Muscle of leg (tissue), 11 donors: ENCODE results near the gene KIFC3. TPM values are rescaled to one million over a fixed set of nuclear protein-coding genes. Genes with fewer than 3 reads are reported as not detected.
A peak's percentile ranks its signal among the peaks of the same experiment; 100 is the strongest.
"Not testable (repeated sequence)": the region's sequence is repeated elsewhere in the genome, so short reads cannot be mapped to it uniquely, and the experiment has no call there.

ENCODE experiments used
- DNase-seq: peaks from one replicate; pipeline ENCODE4 v3.0.0; 2013
- H3K27ac ChIP-seq: one replicate; pipeline ENCODE4 v1.5.1; 2013; ENCODE audit warnings: mild to moderate bottlenecking, low read length, control low read depth
- H3K27me3 ChIP-seq: one replicate; pipeline ENCODE4 v1.6.1; 2013; ENCODE audit warnings: low read length; ENCODE audit not compliant: control insufficient read depth, insufficient read depth
- H3K36me3 ChIP-seq: one replicate; pipeline ENCODE4 v1.6.1; 2013; ENCODE audit warnings: low read length; ENCODE audit not compliant: control insufficient read depth, insufficient read depth
- H3K4me1 ChIP-seq: one replicate; pipeline ENCODE4 v1.6.1; 2013; ENCODE audit warnings: low read length; ENCODE audit not compliant: control insufficient read depth, insufficient read depth
- H3K4me3 ChIP-seq: one replicate; pipeline ENCODE4 v1.5.1; 2013; ENCODE audit warnings: low read length, control low read depth
- H3K9me3 ChIP-seq: replicated peaks from 2 replicates; pipeline ENCODE4 v1.6.1; 2013; ENCODE audit warnings: low read depth, low read length; ENCODE audit not compliant: control insufficient read depth
- WGBS: methylation state at CpG from one replicate; pipeline ENCODE4 v1.1.5; 2013; ENCODE audit warnings: missing lambda C conversion rate; ENCODE audit not compliant: insufficient coverage; 5-methylcytosine and 5-hydroxymethylcytosine counted together
- polyA plus RNA-seq, 8 donors: library from polyadenylated mRNA; unstranded; fragments of 120-200 nt; gene quantifications; one replicate each; pipeline versions ENCODE4 v1.2.1 to v1.2.3, GENCODE V29; 2013; ENCODE audit warnings: inconsistent platforms in 1 of 8, low replicate concordance in 1 of 8; ENCODE audit not compliant: insufficient read length in 8 of 8, insufficient read depth in 1 of 8
- total RNA-seq: library from RNA; stranded (reverse); fragments of 120-200 nt; gene quantifications from one replicate; pipeline ENCODE4 v1.2.4, GENCODE V29; 2013

KIFC3 gene
- total and polyA plus RNA-seq, 9 donors, result 13.8 to 34.6 (median 21.7) TPM

DNA sequence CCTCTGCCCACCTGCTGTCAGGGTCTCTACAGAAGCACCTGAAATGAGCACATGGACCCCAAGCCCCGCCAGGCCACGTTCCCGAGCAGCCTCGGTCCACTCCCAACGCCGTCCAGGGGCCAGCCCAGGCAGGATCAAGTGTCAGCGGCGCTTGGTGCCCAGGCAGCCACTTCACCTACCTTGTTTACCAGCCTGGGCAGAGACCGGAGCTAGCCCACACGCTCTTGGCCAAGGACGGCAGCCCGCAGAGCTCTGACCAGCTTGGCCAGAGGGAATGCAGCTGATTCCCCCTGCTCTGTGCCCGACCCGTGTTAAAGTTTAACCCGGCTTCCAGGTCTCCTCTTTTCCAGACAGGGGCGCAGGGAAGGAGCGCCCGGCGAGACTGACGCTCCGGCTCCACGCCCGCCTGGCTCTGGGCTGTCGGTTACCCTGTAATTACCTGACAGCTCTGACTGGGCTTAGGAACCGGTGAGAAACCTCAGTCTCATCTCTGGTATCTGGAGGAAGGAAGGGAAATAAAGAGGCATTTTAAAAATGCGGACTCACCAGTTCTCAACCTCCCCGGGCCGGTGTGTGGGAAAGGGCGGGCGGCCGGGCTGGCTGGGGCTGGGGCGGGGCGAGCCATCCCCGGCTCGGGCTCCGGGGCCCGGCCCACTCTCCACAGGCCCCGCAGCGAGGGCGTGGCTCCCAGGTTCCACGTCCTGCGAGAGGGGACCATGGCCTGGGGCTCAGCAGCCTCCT lies 4.6 kb downstream of the KIFC3 start:
- no peaks in the 10 kb centered on the region for H3K9me3 ChIP-seq
- no peak for DNase-seq
- no peak overlapping the region for H3K4me3 ChIP-seq
- no peak overlapping the region for H3K27ac ChIP-seq
- peaks cover 2% of the 10 kb centered on the region for H3K27me3 ChIP-seq
- peaks cover 54% of the 10 kb centered on the region for H3K4me1 ChIP-seq
- 41% methylated on average over 42 of the region's 42 CpGs for WGBS
- peaks cover 8% of the 10 kb centered on the region for H3K36me3 ChIP-seq

DNA sequence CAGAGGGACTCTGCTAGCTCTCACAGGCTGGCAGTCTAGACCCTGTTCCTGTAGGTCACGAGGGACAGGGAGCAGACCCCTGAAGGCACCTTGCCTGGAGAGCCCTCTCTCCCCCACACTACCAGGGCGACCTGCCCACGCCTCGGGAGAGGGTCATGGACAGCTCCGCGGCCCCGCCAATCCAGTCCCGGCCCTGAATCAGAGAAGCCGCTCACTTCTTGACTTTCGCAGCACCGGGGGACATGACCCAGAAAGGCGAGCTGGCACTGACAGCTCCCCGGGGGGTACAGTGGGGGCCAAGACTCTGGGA lies 5.1 kb downstream of the KIFC3 start:
- Histone ChIP-seq H3K27me3 (peaks cover 2% of the 10 kb centered on the region), H3K4me3 (no peak overlapping the region), H3K9me3 (no peaks in the 10 kb centered on the region), H3K27ac (no peak overlapping the region), H3K4me1 (peaks cover 52% of the 10 kb centered on the region), H3K36me3 (peaks cover 8% of the 10 kb centered on the region)
- 97% methylated on average over 13 of the region's 13 CpGs for WGBS
- DNase-seq, result no peak

DNA sequence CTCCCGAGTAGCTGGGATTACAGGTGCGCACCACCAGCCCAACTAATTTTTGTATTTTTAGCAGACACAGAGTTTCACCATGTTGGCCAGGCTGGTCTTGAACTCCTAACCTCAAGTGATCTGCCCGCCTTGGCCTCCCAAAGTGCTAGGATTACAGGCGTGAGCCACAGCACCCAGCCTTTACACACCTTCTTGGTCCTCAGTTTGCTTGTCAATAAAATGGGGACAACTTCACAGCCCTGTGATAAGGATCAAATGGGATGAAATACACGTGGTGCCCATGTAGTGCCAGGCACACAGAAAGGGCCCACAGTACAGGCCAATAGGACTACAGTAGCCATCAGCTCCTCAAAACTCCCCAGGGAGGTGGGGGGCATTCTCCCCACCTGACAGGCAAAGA lies 6.3 kb downstream of the KIFC3 start:
- WGBS, result 92% methylated on average over 3 of the region's 5 CpGs
- H3K9me3 ChIP-seq, DNase-seq, H3K4me3 ChIP-seq, H3K36me3 ChIP-seq, H3K27me3 ChIP-seq, H3K27ac ChIP-seq: not testable (repeated sequence)
- peaks cover 54% of the 10 kb centered on the region for H3K4me1 ChIP-seq

DNA sequence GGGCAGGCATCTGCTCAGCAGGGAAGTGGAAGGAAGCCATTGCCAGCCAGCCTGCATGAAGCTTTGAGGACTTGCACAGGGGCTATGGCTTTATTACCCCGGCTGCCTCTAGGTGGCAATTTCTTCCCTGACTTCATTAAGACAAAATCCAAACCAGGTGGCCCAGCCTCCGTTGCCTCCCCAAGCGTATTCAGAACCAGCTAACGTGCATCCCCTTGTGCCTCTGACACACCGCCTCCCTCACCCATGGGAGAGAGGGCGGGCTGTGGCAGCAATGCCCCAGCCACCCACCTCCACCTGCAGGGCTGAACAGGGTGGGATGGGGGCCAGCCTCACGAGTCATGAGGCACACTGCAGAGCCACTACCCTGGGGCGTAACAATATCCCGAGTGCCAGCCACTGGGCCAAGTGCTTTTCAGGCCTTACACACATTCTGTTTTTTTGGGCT lies 6.8 kb downstream of the KIFC3 start:
- H3K4me3 ChIP-seq, result no peak overlapping the region
- WGBS, result 19% methylated on average over 5 of the region's 9 CpGs
- no peaks in the 10 kb centered on the region for H3K27me3 ChIP-seq
- no peak overlapping the region for H3K27ac ChIP-seq
- peaks cover 53% of the 10 kb centered on the region for H3K4me1 ChIP-seq
- H3K36me3 ChIP-seq, result peaks cover 8% of the 10 kb centered on the region
- no peak for DNase-seq
- no peaks in the 10 kb centered on the region for H3K9me3 ChIP-seq

DNA sequence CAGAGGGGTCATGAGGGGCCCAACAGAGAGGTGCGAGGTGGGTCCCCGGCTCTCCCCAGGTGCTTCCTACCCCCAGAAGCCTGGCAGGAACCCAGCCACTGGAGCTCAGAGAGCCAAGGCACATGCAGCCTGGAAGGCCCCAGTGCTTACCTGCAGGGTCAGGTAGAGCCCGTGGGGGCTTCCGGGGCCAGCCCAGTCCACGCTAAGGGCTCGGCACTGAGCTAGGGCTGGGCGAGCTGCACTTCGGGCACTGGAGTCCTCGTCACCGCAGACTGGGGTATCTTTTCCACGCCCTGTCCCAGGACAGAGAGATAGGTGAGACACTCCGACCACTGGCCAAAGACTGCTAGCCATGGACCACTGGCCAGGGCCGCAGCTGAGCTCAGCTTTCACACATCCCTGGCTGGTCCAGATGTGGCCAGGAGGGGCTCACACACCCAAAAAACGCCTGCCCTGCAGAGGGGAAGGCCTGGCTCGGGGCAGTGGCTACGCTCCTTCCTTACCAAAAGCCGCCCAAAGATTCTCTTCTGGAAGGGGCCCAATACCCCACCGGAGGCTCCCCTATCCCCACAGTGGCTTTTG lies 7.4 kb downstream of the KIFC3 start:
- Histone ChIP-seq H3K27ac (no peak overlapping the region), H3K4me1 (peaks cover 50% of the 10 kb centered on the region), H3K9me3 (no peaks in the 10 kb centered on the region), H3K4me3 (no peak overlapping the region), H3K27me3 (no peaks in the 10 kb centered on the region), H3K36me3 (peaks cover 8% of the 10 kb centered on the region)
- DNase-seq, result no peak
- 67% methylated on average over 18 of the region's 18 CpGs for WGBS

DNA sequence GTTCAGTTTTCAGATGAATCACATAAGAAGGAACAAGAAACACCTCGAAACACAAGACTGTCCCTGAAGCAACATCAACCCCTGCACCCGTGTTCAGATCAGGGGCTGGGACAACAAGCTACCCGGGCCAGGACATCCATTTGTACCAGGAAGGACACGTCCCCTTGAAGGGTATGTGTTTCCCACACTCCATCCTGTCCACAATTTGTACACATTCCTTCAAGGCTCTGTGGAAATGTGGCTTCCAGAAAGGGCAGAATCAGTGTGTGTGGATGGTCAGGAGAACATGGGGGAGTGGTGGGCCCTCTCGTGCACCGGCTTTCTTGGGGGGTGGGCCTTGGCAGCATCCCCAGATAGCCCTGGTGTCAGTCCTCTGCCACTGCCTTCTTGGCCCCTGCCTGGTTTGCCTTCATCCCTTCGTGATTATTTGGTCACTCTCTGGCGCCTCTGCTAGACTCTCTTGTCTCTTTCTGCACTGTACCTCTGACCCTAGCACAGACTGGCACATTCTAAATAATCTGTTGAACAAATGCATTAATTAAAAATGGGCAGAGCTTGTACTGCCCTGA lies 10.3 kb downstream of the KIFC3 start:
- Histone ChIP-seq H3K4me1 (peaks cover 43% of the 10 kb centered on the region), H3K27me3 (no peaks in the 10 kb centered on the region), H3K27ac (no peak overlapping the region), H3K4me3 (no peak overlapping the region), H3K36me3 (peaks cover 8% of the 10 kb centered on the region), H3K9me3 (no peaks in the 10 kb centered on the region)
- DNase-seq, result no peak
- WGBS, result 87% methylated on average over 2 of the region's 8 CpGs

DNA sequence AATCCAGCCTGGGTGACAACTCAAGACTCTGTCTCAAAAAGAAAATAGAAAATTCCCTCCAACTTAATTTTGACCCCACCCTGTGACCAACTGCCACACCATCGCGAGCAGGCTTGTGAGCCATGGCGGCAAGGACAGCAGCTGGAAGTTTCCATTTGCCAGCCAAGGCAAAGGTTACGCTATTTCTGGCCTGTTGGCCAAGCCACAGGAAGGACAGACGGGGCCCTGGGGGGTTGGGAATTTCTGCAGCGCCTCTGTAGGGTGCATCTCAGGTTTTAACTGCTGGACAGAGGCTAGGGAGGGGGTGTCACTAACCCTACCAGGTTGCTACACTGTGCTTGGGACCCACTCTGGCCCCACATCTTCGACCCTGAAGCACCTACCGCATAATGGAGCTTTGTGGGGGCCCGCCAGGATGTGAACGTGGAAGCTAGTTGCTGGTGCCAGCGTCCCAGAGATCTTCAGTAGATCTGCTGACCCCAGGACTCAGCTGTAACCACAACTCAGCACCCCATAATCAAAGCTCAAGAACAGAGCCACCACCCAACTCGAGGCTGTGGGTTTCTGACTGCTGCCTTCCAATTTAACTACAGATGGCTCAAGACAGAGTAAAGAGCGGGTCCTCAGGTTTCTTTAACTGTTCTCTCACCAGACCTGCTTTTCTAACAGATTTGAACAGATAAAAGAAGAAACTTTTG lies 10.9 kb downstream of the KIFC3 start:
- Histone ChIP-seq H3K4me1 (peaks cover 49% of the 10 kb centered on the region), H3K36me3 (peaks cover 5% of the 10 kb centered on the region), H3K27ac (peak overlapping the region; percentile 59), H3K4me3 (no peak overlapping the region), H3K27me3 (no peaks in the 10 kb centered on the region), H3K9me3 (no peaks in the 10 kb centered on the region)
- peak; percentile 63 for DNase-seq
- WGBS, result 62% methylated on average over 9 of the region's 13 CpGs

DNA sequence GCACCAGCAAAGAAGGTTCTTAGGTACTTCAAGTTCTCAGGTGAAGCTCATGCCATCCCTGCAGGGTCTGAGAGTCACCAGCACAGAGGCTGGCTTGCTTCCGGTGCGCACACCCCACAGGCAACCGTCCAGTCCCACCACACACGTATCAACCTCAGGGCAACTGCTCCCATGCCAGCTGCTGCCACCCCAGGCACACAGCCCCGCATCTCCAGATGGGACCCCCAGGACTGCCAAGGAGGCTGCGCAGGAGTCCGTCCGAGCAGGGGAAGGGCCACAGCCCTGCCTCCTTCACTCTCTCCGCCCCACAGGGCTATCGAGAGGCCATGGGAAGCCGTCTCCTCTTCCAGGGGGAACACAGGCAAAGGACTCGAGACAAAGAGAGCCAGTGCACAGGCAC lies 13.3 kb downstream of the KIFC3 start:
- H3K4me1 ChIP-seq, result peaks cover 46% of the 10 kb centered on the region
- no peak for DNase-seq
- no peak overlapping the region for H3K4me3 ChIP-seq
- no peak overlapping the region for H3K27ac ChIP-seq
- 75% methylated on average over 8 of the region's 12 CpGs for WGBS
- H3K9me3 ChIP-seq, result no peaks in the 10 kb centered on the region
- H3K36me3 ChIP-seq, result peaks cover 10% of the 10 kb centered on the region
- no peaks in the 10 kb centered on the region for H3K27me3 ChIP-seq

DNA sequence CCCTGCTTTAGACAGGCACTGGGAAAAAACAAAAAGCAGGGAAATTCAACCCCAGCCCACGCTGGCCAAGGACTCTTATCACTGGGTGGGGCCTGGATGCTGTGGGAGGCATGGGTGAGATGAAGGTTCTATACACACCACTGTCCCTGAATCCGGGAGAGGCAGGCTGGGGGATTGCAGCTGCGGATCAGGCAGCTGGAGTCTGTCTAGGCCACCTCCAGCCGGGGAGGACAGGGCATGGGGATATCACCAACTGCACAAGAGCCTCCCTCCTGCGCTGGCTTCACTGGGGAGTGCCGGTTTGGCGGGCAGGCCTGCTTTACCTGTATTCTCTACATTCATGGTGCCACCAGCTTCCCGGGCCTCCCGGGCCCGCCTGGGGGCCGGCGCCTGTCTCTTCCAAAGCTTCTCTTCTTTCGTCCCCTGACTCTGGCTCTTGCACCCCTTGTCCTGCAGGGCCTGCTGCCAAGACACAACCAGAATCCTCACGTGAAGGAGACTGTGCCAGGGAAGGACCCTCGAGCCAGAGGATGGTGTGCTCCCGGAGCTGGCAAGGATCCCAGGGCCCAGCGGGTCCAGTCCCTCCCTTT lies 13.9 kb downstream of the KIFC3 start:
- Histone ChIP-seq H3K27me3 (no peaks in the 10 kb centered on the region), H3K36me3 (peaks cover 10% of the 10 kb centered on the region), H3K9me3 (no peaks in the 10 kb centered on the region), H3K27ac (no peak overlapping the region), H3K4me1 (peaks cover 46% of the 10 kb centered on the region), H3K4me3 (no peak overlapping the region)
- 63% methylated on average over 11 of the region's 17 CpGs for WGBS
- DNase-seq, result no peak

DNA sequence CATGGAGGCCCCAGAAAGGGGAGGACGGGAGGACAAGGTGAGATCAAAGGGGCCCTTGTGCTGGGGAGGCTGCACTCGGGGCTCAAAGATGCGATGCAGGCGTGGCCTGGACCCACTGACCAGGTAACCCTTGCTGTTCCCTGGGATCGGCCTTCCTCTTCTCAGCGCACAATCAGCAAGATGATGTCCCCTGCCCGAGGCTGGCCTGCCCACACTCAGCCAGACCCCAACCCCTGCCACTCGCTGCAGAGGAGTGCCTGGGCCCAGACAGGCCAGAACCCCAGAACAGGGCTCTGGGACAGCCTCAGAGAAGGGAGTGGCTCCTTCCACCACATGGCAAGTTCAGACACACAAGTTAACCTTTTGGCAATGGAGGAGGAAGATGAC lies 14.8 kb downstream of the KIFC3 start:
- Histone ChIP-seq H3K27ac (no peak overlapping the region), H3K4me3 (no peak overlapping the region), H3K4me1 (peaks cover 46% of the 10 kb centered on the region), H3K36me3 (peaks cover 10% of the 10 kb centered on the region), H3K27me3 (no peaks in the 10 kb centered on the region), H3K9me3 (no peaks in the 10 kb centered on the region)
- DNase-seq, result no peak
- 72% methylated on average over 8 of the region's 8 CpGs for WGBS
